ENCODE results near the gene MRPS9.

MRPS9 gene

DNA sequence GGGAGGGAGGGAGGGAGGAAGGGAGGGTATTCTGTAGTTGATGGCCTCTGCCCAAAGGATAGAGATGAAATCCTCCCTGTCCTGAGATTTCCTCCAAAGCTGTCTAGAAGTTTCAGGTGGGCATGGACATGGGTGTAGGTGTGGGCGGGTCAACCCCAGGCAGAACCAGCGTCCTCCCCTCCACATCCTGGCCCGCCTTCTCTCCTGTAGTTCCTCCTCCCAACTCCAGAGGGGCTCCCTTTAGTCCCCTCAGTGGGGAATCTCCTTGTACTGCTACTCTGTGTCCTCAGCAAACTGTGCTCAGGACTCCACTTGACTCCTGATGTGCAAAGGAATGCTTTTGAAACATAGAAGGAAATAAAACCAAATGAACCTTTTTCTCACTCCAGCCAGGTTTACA lies 88.1 kb downstream of the MRPS9 start:
- no peak for DNase-seq

DNA sequence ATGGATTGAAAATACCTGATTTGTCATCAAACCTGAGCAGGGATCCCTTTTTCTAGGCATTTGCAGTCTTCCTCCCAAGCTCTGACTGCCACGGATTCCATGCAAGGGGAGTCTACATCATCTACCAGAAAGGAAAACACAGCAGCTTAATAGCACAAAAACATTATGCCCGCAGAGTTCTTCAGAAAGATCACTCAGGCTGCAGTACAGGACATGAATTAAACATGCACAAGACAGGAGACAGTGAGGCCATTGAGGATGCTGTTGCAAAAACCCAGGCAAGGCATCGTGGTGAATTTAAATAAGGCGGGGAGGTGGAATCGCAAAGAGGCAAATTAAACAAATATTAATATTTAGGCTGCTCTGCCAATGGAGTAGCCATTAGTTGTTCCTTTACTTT lies 88.5 kb downstream of the MRPS9 start:
- DNase-seq, result no peak

GRCh38 chr2:105127289-105127915 lies 89.5 kb downstream of the MRPS9 start:
- no peak for DNase-seq

GRCh38 chr2:105129722-105130232 lies 91.9 kb downstream of the MRPS9 start:
- no peak for DNase-seq

DNA sequence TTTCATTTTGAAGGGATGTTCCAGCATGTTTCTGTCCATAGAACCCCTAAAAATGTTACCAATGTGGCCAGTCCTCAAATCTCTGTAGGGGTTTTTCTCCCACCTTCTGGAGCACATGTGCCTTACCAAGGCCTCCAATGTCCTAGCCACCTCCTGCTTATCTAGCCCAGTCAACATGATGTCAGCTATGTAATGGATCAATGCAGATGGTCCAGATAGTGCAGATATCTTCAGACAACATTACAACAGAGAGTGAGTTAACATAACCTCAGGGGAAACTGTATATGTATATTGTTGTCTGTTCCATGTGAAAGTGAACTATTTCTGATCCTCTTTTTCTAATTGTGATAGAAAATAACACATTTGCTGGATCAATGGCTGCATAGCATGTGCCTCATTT lies 92.7 kb downstream of the MRPS9 start:
- no peak for DNase-seq

DNA sequence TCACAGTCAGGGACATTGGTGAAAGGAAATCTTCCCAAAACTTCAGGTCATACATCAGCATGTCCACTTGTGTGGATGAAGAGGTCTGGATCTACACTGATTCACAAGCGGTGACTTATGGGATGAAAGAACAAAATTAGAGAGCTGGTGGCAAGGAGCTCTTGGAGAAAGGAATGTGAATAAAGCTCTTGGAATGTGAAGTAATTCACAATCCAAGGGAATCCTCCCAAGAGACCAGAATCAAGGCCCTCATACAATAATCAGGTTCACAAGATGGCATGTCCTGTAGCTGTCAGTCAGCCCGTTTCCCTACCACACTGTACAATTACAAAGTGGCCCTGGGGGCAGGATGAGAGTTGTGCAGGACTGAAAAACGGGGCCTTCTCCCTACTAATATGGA lies 96.2 kb downstream of the MRPS9 start:
- DNase-seq, result no peak

- no peak for DNase-seq
These were observed 97.6 kb downstream of the MRPS9 start for GRCh38 chr2:105135436-105135835.

GRCh38 chr2:105136394-105136793 lies 98.5 kb downstream of the MRPS9 start:
- no peak for DNase-seq

GRCh38 chr2:105138643-105139042 lies 100.8 kb downstream of the MRPS9 start:
- no peak for DNase-seq

DNA sequence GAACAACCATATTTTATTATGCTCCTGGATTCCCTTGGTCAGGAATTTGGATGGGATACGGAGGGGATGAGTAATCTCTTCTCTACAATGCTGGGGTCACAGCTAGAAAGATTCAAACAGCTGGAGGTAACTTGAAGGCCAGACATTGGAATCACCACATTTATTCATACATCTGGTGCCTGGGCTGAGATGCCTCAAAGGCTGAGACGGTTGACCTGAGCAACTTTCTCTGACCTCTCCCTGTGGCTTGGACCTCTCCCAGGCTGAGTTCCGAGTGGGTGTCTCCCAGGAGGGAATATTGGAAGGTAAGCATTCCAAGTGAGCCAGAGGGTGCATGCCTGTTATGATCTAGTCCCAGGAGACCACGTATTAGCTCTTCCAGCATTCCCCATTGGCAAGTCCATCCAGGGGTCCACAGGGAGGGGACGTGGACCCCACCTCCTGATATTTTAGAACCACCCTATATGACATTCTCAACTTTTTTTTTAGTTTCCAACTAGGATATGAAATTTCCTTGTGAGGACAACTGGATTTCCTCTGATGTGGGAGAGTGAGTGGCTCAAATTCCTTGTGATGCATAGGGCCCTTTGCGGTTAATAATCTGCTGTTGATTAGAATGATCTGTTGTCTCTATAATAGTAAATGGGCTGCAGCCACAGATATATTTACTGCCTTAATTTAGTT lies 101.8 kb downstream of the MRPS9 start:
- no peak for DNase-seq

DNA sequence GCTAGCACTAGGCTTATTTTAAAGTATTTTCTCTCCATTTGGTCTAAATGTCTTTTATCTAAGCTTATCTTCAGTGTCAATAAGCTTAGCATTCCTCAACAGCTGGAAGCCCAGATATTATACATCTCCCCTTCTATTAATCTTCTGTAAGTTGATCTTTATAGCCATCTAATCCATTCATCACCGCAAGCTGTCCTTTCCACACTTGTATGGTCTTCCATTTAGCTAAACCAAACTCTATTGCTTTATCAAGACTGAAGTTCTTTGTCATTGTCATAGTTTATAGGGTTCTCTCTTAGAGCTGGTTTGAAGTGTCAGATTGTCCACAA lies 102.3 kb downstream of the MRPS9 start:
- no peak for DNase-seq

- DNase-seq, result no peak
These were observed 103.3 kb downstream of the MRPS9 start for GRCh38 chr2:105141099-105141614.

- DNase-seq, result no peak
These were observed 104.4 kb downstream of the MRPS9 start for GRCh38 chr2:105142239-105142638.

- DNase-seq, result no peak
These were observed 105.2 kb downstream of the MRPS9 start for GRCh38 chr2:105143094-105143466.

DNA sequence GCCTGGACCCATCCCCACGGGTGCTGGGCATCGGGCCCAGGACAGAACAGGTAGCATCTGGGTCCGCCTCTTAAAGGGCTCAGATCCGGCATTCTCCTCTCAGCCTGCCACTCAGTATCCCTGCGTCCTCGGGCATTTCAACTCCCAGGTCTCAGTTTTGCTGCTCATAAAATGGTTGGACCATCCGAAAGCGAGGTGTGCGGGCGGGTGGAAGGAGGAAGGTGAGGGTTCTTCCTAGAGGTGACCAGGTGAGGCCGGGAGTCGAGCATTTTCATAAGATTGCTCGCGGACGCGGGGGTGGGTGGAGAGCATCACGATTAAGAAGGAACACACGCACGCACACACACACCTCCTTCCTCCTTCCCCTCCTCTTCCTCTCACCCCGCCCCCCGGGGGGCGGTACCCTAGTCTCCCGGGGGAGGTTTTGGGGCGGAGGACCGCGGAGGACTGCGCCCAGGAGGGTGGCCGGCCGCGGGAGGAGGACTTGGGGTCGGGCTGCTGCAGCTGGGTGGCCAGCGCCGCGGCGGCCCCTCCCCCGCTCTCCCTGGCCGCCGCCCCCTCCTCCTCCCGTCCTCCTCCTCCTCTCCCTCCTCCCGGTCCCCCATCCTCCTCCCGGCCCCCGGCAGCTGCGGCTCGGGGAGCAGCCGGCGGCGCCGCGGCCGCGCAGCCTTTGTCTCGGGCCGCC lies 105.7 kb downstream of the MRPS9 start:
- peak; percentile 15 for DNase-seq

GRCh38 chr2:105144152-105144940 lies 106.5 kb downstream of the MRPS9 start:
- no peak for DNase-seq

GRCh38 chr2:105144941-105145300 lies 107.1 kb downstream of the MRPS9 start:
- no peak for DNase-seq

DNA sequence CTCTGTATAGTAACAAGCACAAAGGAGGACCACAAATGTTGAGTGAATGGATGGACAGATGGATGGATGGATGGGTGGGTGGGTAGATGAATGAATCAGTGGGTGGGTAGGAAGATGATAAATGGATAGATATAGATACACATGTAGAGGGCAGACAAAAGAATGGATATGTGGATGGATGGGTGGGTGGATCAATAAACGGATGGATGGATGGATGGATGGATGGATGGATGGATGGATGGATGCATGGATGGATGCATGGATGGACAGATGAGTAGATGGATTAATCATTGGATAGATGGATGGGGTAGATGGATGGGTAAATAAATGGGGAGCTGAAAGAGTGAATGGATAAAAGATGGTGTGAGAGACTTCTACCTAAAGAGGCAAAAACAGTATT lies 111.4 kb downstream of the MRPS9 start:
- no peak for DNase-seq
